ENCODE measurements around the gene MED13L. TPM values are rescaled to one million over a fixed set of nuclear protein-coding genes. Genes with fewer than 3 reads are reported as not detected.

The MED13L gene
- total RNA-seq, 1 donor from 2014 or later: 193 TPM

DNA sequence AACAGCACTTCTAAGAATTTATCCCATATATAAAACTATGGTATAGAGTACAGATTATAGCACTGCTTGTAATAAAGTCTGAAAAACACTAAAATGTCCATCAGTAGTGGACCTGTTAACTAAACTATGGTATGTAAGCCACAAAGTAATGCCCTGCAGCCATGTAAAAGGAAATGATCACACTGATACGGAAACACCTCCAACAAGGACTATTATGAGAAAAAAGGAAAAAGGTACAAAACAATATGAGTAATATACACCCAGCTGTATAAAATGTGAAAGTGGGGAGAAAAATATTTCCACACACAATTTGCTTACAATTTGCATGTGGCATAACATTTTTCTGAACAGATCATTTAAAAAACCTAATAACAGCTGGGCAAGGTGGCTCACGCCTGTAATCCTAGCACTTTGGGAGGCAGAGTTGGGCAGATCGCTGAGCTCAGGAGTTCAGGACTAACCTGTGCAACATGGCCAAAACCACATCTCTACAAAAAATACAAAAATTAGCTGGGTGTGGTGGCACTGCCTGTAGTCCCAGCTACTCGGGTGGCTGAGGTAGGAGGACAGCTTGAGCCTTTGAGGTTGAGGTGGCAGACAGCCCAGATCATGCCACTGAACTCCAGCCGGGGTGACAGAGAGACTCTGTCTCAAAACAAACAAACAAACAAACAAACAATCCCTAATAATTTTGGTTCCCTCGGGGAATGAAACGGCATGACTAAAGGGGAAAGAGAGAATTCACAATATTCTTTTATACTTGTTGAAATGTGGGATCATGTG lies 250.5 kb downstream of the MED13L start:
- no peak for DNase-seq (ENCODE audit: low spot score)
- ATAC-seq: no peak
- intact Hi-C loops (cut with DNase I): no loop called here

DNA sequence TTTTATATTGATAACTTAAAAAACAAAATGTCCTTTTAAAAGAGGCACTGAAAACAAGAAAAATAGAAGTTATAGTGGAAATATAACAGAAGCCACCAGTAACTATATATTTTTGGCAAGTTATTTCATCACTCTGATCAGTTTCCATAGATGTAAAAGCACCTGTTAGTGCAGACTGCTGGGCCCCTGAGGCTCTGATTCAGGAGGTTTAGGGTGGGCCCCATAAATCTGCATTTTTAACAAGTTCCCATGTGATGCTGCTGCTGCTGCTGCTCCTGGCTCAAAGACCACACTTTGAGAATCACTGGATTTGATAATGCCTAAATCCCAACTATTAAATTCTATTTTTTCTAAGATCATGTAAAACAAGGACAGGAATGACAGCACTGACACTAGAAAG lies 251.1 kb downstream of the MED13L start:
- DNase-seq (ENCODE audit: low spot score) (no peak), ATAC-seq (no peak)
- intact Hi-C loops (cut with DNase I): no loop called here

DNA sequence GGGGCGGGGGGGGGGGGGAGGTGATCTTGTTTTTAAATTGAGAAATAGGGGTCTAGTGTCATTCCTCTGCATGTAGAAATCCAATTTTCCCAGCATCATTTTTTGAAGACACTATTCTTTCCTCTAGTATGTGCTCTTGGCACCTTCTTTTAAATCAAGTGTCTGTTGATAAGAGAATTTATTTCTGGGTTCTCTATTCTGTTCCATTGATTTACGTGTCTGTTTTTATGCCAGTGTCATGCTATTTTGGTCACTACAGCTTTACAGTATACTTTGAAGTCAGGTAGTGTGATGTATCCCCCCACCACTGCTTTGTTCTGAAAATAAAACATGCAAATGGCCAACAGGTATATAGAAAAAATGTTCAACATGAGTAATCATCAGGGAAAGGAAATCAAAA lies 252.7 kb downstream of the MED13L start:
- intact Hi-C loops (cut with DNase I): no loop called here
- ATAC-seq (no peak), DNase-seq (ENCODE audit: low spot score) (no peak)

DNA sequence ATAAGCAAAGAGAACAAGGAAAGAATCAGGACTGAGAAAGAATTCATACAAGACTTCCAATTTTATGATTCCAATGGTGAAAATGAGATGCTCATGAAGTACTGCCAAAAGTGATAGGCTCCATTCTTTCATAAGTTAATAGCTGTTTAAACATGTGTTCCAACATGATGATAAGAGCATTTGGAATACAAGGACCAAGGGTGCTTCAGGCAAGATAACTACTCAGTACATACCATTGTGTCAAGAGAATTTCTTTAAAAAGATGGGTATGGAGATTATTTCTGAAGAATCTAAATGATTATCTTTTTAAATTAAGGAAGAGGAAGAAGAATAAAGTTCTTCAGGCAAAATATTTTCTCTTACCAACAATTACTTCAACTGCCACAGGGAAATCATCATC lies 258.1 kb downstream of the MED13L start:
- intact Hi-C loops (cut with DNase I): no loop called here
- ATAC-seq (no peak), DNase-seq (ENCODE audit: low spot score) (no peak)

DNA sequence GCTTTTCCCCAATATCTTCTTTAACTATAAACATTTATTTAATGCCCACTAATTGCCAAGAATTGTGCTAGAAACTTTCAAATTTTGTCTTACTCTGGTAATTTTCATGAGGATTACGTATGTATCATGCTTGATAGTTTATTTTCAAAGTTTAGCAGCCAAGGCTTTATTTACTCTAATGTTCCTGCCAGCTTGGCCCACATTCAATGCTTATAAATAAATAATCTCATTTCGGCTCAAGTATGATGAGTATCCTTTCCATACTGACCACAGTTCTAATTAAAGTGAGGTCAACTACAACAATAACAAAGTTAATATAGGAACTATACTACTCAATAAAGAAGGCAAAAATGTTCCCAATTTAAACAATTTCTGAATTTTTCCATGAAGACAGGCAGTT lies 259.2 kb downstream of the MED13L start:
- intact Hi-C loops (cut with DNase I): no loop called here
- DNase-seq (ENCODE audit: low spot score): no peak
- ATAC-seq: no peak

DNA sequence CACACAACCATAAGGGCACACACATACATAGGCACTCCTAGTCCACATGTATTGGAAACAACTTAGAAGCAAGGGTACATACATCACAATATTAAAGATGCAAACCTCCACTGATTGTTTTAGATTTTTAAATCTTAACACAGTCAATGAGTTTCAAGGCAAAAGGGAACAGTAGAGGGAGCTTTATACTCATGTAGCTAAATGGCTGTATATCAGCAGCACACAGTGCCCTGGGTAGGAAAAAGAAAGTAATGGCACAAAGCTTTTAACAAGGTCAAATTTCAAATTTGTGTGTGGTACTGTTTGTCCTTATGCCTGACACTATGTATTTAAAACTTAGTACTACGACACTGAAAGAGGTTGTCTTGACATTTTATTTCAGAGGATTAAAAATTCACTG lies 262.0 kb downstream of the MED13L start:
- intact Hi-C loops (cut with DNase I): no loop called here
- ATAC-seq: peak; percentile 84
- DNase-seq (ENCODE audit: low spot score): no peak

DNA sequence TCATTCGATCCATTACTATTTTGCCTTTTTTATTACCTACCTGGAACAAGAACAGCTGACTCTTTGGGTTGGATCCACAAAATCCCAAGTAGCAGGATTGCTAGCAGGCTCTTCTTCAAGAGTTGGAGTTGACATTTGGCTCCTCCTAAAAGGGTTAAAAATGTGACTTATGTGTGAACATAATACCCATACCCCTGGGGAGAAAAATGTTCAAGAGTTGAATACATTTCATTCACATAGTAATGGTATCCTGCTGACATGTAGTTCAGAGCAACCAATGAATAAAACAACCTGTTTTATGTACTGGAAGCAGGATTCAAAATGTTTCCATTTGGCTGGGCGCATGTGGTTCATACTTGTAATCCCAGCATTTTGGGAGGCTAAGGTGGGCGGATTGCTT lies 264.7 kb downstream of the MED13L start:
- ATAC-seq (no peak), DNase-seq (ENCODE audit: low spot score) (no peak)
- intact Hi-C loops (cut with DNase I): no loop called here

DNA sequence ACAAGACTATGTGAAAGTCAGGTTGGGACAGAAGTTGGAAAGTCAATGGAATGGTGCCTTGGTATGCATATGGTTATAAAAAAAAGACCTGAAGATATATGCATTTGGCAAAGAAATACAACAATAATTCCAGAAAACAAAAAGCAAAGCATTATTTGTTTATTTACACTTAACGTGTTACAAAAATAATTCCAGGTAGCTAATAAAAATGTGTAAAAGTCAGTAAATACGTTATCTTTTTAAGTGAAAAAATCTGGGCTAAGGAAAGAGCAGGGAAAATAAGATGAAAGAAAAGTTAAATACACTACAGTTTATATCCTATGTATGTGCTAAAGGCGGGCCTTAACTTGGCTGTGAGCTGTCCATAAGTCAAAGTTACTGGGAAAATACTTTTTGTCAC lies 266.3 kb downstream of the MED13L start:
- intact Hi-C loops (cut with DNase I): no loop called here
- ATAC-seq (no peak), DNase-seq (ENCODE audit: low spot score) (no peak)

DNA sequence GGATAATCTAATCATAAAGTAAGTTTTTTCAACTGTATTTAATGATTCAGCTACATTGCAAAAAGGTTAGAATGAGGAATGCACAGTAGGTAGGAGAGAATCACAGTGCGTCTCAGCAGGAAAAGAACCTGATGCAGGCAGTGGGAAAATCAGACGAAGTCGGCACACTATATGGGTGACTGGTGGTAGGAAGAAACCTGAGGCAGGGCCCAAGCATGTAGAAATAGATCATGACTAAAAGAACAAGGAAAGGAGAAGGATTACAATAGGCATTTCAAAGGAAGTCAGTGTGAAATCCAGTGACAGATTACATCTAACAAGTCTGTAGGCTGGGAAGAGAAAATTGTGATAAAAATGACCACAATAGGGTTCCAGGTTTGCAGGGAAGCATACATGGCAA lies 267.0 kb downstream of the MED13L start:
- intact Hi-C loops (cut with DNase I): no loop called here
- ATAC-seq: no peak
- no peak for DNase-seq (ENCODE audit: low spot score)

DNA sequence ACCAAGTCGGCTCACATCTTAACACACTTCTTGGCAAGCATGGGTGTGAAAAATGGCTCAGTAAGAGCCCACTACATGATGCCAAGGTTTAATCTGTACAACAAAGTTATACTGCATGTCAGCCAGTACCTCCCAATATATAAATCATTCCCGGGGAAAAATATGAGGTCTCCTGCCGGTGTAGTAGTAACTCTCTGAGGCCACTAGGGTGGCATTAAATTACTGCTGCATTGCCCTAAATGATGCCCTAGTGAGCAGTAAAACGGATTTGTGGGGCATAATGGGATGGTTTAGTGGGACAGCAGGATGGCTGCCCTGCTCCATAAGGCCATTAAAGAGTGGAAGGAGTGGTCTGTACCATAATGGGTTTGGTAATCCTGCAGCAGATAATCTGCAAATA lies 267.7 kb downstream of the MED13L start:
- DNase-seq (ENCODE audit: low spot score) (no peak), ATAC-seq (no peak)
- intact Hi-C loops (cut with DNase I): no loop called here

DNA sequence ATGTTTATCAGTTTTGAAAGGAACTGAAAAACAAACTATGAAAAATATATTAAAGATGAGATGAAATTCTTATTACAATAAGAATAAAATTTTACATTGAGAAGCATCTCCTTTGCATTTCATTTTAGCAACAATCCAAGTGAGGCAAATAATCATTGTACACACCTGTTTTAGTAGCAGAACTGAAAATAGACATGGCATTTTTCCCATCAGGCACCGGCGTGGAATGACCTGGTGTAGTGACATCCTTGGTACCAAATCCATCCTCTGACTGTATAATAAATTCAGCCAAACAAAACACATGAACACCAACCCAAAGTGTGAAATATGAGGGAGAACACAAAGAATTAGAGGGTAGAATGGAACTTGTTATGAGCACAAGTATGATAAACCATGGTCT lies 271.4 kb downstream of the MED13L start:
- no peak for DNase-seq (ENCODE audit: low spot score)
- ATAC-seq: no peak
- intact Hi-C loops (cut with DNase I): no loop called here

DNA sequence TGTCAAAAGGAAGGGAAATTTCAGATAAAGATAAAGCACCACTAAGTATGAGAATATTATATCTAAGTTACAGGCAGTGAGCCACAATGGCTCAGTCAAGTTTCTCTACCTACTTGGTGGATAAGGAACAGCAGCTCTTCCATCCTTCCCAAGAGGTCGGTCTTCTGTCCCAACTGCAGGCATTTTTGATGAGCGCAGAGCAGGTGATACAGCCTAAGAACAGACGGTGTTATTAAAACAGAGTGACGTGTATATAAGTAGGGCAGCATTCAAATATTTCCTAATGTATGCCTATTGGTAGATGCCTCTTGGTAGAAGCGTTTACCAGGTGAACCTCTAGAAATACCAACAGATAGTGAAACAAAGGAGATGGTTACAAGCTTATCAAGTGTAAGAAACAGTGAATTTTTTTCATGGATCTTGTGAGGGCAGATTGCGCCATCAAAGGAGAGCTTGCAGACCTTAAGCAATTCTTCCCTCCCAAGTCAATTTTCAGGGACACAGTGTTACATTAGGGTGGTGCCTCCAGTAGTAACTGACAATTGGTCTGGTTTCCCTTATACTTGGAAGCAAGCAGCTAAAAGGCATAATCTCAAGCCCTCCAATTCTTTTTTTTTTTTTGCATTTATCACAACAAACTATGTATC lies 274.5 kb downstream of the MED13L start:
- ATAC-seq (peak; percentile 75), DNase-seq (ENCODE audit: low spot score) (no peak)
- intact Hi-C loops (cut with DNase I): no loop called here

DNA sequence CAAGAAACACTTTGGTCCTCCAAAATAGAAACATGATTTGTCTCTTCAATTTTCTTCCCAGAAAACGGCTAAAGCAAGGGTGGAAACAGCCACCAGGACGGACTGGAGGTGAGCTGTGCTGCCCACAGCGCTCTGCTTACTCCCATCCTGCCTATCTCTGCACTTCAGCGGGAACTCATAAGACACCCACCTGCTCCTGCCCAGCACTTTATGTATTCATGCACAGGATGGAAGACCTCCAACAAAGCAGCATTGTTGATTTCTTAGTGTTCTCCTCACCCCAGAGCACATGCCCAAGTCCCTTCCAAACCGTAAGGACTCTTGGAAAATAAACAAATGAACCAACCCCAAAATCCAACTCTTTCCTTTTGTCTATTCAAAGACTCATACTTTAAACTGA lies 277.2 kb downstream of the MED13L start:
- no peak for DNase-seq (ENCODE audit: low spot score)
- ATAC-seq: peak; percentile 15
- intact Hi-C loops (cut with DNase I): no loop called here

DNA sequence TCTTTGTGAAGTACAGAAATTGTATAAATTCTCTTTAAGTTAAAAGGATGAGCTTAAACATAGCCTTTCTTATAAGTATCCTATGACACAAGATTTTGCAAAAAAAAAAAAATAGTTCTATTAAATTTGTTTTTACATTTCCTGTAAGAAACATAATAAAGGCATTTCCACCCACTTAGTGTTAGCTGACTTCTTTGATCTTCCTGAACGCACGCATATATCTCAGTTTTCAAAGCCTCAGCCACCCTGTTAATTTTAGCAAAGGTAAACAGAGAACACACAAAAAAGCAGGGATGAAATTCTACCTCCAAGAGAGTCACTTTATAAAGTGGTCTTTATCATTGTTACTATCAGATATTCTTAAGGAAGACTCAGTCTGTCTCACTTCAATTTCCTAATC lies 277.9 kb downstream of the MED13L start:
- ATAC-seq (no peak), DNase-seq (ENCODE audit: low spot score) (no peak)
- intact Hi-C loops (cut with DNase I): loop anchor here (10.0 kb wide), 1 partner anchor 605 kb away; no protein-coding TSS in a partner anchor

DNA sequence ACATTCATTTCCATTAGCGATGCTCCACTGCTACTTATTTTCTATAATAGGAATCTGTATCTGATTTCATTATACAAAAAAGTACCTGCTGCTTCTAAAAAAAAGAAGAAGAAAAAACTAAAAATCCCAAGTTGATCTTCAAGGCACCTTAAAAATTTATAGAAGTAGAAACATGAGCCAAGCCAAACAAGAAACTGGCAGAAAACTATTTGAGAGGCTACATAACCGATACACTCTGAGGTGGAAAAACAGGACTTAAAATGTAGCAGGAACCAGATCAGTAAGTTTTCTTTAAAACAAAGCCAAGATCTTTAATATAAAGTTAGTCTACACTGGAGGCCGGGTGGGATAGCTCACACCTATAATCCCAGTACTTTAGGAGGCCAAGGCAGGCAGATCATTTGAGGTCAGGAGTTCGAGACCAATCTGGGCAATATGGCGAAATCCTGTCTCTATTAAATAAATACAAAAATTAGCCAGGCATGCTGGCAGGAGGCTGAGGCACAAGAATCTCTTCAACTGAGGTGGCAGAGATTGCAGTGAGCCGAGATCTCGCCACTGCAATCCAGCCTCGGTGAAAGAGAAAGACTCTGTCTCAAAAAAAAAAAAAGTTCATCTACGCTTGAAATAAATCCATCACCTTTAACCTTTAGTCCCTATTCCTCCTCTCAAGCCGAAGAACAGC lies 278.6 kb downstream of the MED13L start:
- intact Hi-C loops (cut with DNase I): loop anchor here (10.0 kb wide), 1 partner anchor 606 kb away; no protein-coding TSS in a partner anchor
- no peak for ATAC-seq
- no peak for DNase-seq (ENCODE audit: low spot score)

DNA sequence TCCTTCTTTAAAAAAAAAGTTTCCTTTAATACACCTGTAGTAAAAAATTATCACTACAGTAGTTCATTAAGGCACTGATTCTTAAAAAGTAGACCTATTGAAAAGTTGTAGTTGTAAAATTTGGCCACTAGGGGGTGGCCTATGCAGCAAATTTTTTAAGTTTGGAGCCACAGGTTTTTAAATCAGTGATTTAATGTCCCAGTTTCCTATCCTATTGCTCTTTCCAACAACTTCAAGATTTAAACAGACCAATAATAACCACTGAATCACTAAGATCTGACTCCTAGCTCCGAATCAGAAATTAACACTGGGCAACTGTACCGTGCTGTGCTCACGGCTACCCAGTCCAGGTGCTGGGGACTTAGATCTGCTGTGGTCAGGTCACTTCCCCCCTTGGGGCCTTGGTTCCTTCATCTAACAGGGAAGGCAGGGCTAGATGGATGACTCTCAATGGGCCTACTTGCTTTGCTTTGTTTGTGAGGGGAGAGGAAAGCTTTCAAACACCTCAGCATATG lies 279.3 kb downstream of the MED13L start:
- intact Hi-C loops (cut with DNase I): loop anchor here (10.0 kb wide), 1 partner anchor 607 kb away; no protein-coding TSS in a partner anchor
- no peak for DNase-seq (ENCODE audit: low spot score)
- peak; percentile 69 for ATAC-seq

DNA sequence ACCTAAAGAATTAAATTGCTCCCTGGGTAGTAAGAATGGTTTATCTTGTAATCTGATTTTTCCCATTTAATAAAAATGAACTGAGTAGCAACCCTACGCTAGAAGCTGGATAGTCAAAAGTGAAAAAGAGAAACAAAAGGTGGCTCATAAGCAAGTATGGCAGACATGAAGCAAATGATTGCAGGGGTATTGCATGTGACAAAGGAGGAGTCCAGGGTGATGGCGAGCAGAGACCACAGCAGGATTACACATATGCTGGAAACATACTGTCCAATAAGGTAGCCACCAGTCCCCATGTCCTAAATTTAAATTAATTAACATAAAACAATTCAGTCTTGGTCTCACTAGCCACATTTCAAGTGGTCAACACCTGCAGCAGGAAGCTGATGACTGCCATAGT lies 283.8 kb downstream of the MED13L start:
- no peak for DNase-seq (ENCODE audit: low spot score)
- intact Hi-C loops (cut with DNase I): loop anchor here (10.0 kb wide), 1 partner anchor 611 kb away; no protein-coding TSS in a partner anchor
- ATAC-seq: no peak

DNA sequence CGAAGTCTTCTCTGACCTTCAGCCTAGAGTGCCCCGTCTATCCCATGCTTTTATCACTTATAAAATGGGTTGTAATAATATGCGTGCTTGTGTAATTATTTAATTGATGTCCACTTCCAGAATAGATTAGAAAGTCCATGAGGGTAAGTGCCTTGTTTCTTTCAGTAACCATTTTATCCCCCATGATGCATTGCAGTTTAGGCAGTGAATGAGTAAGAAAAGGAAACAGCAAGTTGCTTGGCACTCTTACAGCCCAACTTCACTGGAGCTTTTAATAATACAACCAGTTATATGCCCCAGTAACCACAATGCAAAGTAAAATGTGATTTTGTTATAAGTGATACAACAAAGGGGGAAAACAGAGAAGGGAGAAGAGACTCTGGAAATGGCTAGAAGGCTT lies 287.3 kb downstream of the MED13L start:
- ATAC-seq (no peak), DNase-seq (ENCODE audit: low spot score) (no peak)
- intact Hi-C loops (cut with DNase I): loop anchor here (10.0 kb wide), 1 partner anchor 615 kb away; no protein-coding TSS in a partner anchor

DNA sequence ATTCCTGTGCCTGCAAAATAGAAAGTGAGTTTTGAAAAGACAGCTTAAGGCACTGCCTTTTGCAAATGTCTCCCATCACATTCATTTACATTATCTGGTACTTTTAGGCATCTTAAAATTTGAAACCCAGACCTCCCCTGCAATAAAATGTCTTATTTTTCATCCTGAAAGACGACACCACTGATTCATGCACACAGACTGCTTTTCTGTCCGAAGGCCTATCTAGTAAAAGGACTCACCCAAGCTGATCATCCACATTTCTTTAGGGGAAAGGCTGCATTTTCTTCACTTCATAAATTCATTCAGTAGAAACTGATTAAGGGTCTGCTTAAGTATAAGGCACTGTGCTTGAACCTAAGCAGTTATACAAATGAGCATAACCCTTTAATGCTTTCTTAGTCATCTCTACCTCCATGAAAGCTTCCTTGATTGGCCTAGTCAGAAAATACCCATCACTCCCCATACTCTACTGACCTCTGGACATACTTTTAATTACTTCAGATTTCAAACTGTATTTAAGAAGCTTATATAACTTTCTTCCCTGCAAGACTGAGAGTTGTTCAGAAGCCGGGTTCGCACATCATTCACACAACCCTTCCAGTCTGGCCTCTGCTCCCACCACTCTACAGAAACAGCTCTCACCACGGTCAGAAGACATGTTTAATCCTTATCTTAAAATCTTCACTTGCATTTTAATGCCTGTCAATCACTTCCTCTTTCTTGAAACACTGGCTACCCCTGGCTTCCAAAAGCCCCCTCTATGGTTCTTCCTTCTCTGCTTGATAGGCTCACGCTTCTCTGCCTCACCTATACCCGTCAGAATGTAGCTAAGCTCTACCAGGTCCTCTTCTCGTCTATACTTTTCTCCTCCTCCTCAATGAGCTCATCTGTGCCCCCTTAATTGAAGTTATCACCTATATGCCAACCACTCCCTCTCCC lies 288.6 kb downstream of the MED13L start:
- no peak for DNase-seq (ENCODE audit: low spot score)
- ATAC-seq: no peak
- intact Hi-C loops (cut with DNase I): no loop called here

Measured in sciatic nerve (tissue), 2 donors.